Measurements from ENCODE around the gene GSC. TPM values are rescaled to one million over a fixed set of nuclear protein-coding genes. Genes with fewer than 3 reads are reported as not detected.

Gene GSC
- total and polyA plus RNA-seq, 10 of the 15 experiments (the other 5 are each of a cell fraction or from before 2014, with no cell fraction given), result not detected

- no peak for TF ChIP-seq ZBTB11 (CRISPR knock-in tag; IDR thresholded peaks at IDR 0.05)
- no peak for TF ChIP-seq ZZZ3 (IDR thresholded peaks at IDR 0.05; ENCODE audit: control insufficient read depth, insufficient read length, low read depth)
- TF ChIP-seq PBX3 (IDR thresholded peaks at IDR 0.05; ENCODE audit: insufficient replicate concordance, low read depth, low read length), result no peak
Measured at GRCh38 chr14:94773061-94773648, 3.2 kb upstream of the GSC start (continued).

GRCh38 chr14:94772548-94772947 is 2.6 kb upstream of the GSC start:
- 33% methylated on average over 5 of the region's 8 CpGs for WGBS (ENCODE audit: insufficient coverage, insufficient replicate concordance, low lambda C conversion rate, missing lambda C conversion rate)
- intact Hi-C loops (cut with micrococcal nuclease; ENCODE audit: unreplicated experiment) (no loop called here), in situ Hi-C loops (cut with MboI) (no loop called here)
- Histone ChIP-seq H3K36me3 (ENCODE audit: control insufficient read depth in 2 of 2, insufficient read depth in 2 of 2, low read length in 1 of 2) (no peaks in the 10 kb centered on the region), H3K4me1 (ENCODE audit: control insufficient read depth, insufficient read depth, low read length) (no peaks in the 10 kb centered on the region), H3K27ac (ENCODE audit: control insufficient read depth, insufficient read depth) (no peak overlapping the region), H3K9me3 (replicated peaks; ENCODE audit: control insufficient read depth, insufficient read depth, low read length) (peaks cover 2% of the 10 kb centered on the region; the same call in 2 of the 3 replicates), H2AFZ (ENCODE audit: control insufficient read depth, low read depth, low read length) (no peak overlapping the region), H3K79me2 (ENCODE audit: control insufficient read depth, insufficient read depth, low read length) (no peaks in the 10 kb centered on the region), H3K4me2 (ENCODE audit: control insufficient read depth, insufficient read depth) (no peak overlapping the region), H3K27me3 (replicated peaks in 1 of 2; ENCODE audit: control insufficient read depth in 2 of 2, insufficient read depth in 2 of 2, low read length in 1 of 2) (peaks cover 12 to 33% of the 10 kb centered on the region in 2 experiments), H4K20me1 (ENCODE audit: control insufficient read depth, insufficient read depth) (no peaks in the 10 kb centered on the region), H3K4me3 (no peak overlapping the region), H3K9ac (ENCODE audit: control insufficient read depth, insufficient read depth, low read length) (no peak overlapping the region)
- ChIA-PET SMC1A (ENCODE audit: uncharacterized antibody, unreplicated experiment) (no interaction called here), RAD21 (ENCODE audit: unreplicated experiment) (no interaction called here), CTCF (no interaction called here), POLR2A (no interaction called here)
- no TSS peak for BruUV-seq (replicated peaks)
- DNase-seq (ENCODE audit: low read depth, low spot score) (no peak), FAIRE-seq (no peak), ATAC-seq (no peak)
- TF ChIP-seq POLR2AphosphoS5 (IDR thresholded peaks at IDR 0.05; ENCODE audit: low read length) (no peak), ZNF274 (IDR thresholded peaks at IDR 0.05; ENCODE audit: insufficient read depth, insufficient read length) (no peak), RFX5 (IDR thresholded peaks at IDR 0.05; ENCODE audit: low read depth, low read length) (no peak), STAT3 (IDR thresholded peaks at IDR 0.05; ENCODE audit: low read depth, low read length) (no peak), MEF2B (IDR thresholded peaks at IDR 0.05; ENCODE audit: partially characterized antibody, poor library complexity, severe bottlenecking) (no peak), YBX1 (IDR thresholded peaks at IDR 0.05) (no peak), ZNF622 (IDR thresholded peaks at IDR 0.05) (no peak), TAF1 (IDR thresholded peaks at IDR 0.05; ENCODE audit: borderline replicate concordance, low read depth, low read length) (no peak), TARDBP (IDR thresholded peaks at IDR 0.05; ENCODE audit: borderline replicate concordance) (no peak), NKRF (conservative IDR thresholded peaks at IDR 0.05) (no peak)
